ENCODE measurements around the gene GMPR2. TPM values are rescaled to one million over a fixed set of nuclear protein-coding genes. Genes with fewer than 3 reads are reported as not detected.

The GMPR2 gene
- total RNA-seq, 1 donor, result 31.1 TPM

DNA sequence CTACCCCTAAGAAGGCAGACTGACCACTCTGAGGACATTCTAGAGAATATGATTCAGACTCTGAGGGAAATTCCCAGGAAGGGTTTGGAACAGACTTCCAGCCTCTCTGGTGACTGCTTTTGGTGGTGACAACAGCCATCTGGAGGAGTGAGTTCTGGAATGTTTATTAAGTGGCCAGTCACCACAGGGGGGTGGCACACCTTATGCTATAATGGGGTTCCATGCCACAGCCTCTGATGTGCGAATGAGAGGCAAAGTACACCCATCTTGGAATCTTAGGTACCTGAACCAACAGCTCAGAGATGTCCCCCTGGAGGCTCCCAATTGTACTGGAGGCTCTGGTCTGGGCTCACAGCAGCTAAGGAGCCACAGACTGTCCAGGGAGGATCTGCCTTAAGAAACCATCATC is 19.2 kb downstream of the GMPR2 start:
- H3K4me3 ChIP-seq (ENCODE audit: low read length), result no peak overlapping the region
- no peaks in the 10 kb centered on the region for H3K27me3 ChIP-seq (ENCODE audit: insufficient read depth, low read length)
- peaks cover 5% of the 10 kb centered on the region for H3K4me1 ChIP-seq (ENCODE audit: insufficient read depth, low read length)
- no peaks in the 10 kb centered on the region for H3K9me3 ChIP-seq (ENCODE audit: low read depth, low read length)

DNA sequence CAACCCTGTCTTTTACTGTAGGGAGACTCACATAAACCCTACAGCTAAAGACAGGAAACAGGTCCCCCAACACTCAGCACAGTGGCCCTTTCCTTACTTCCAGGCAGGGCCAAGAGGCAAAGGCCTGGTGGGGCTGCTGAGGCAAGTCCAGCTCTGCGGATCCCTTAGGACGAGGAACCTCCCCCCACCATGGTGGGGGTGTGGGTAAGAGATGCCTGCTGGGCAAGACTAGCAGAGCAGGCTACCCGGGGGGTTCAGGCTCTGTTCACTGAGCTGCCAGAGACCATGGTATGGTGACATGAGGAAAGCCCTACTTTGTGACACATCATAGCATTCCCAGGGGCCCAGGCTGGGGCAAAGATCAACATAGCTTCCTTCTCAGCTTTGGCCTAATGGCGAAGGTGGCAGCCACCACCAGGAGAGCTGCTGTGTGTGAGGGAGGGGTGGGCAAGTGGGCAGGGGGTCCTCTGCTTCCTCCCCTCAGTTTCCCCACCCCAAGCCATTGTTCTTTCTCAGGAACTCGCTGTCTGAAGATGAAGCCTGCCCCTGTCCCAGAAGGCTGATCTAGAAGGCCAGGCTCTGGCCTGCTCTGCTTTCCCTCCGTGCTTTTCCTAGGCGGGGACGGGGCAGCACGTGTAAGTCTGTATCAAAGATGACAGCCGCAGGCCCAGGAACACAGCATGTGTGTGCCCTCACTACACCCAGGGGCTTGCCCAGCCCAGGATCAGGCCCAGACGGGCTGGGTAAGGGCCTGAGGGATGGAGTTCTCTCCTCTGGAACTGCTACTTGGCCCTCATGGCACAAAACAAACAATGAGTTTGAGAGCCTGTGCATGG is 19.8 kb downstream of the GMPR2 start:
- H3K4me1 ChIP-seq (ENCODE audit: insufficient read depth, low read length), result no peaks in the 10 kb centered on the region
- H3K4me3 ChIP-seq (ENCODE audit: low read length), result no peak overlapping the region
- H3K9me3 ChIP-seq (ENCODE audit: low read depth, low read length), result no peaks in the 10 kb centered on the region
- no peaks in the 10 kb centered on the region for H3K27me3 ChIP-seq (ENCODE audit: insufficient read depth, low read length)

DNA sequence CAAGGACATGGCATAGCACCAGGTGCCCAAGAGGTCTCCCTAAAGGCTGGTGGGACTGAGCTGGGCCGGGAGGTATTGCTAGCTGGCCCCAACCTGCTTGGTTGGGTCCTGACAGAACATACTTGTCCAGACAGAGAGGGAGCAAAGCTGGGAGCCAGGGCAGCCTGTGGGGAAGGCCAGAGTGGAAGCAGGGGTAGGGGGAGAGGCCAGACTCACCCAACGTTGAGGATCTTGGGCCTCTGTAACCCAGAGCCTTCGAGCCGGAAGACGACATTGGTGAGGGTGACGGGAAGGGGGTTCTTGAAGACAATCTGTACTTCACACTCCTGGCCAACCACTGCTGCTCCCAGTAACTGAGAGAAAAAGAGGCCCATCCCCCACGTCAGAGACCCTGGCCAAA is 21.2 kb downstream of the GMPR2 start:
- no peaks in the 10 kb centered on the region for H3K9me3 ChIP-seq (ENCODE audit: low read depth, low read length)
- no peaks in the 10 kb centered on the region for H3K27me3 ChIP-seq (ENCODE audit: insufficient read depth, low read length)
- H3K4me3 ChIP-seq (ENCODE audit: low read length), result no peak overlapping the region
- H3K4me1 ChIP-seq (ENCODE audit: insufficient read depth, low read length), result no peaks in the 10 kb centered on the region

DNA sequence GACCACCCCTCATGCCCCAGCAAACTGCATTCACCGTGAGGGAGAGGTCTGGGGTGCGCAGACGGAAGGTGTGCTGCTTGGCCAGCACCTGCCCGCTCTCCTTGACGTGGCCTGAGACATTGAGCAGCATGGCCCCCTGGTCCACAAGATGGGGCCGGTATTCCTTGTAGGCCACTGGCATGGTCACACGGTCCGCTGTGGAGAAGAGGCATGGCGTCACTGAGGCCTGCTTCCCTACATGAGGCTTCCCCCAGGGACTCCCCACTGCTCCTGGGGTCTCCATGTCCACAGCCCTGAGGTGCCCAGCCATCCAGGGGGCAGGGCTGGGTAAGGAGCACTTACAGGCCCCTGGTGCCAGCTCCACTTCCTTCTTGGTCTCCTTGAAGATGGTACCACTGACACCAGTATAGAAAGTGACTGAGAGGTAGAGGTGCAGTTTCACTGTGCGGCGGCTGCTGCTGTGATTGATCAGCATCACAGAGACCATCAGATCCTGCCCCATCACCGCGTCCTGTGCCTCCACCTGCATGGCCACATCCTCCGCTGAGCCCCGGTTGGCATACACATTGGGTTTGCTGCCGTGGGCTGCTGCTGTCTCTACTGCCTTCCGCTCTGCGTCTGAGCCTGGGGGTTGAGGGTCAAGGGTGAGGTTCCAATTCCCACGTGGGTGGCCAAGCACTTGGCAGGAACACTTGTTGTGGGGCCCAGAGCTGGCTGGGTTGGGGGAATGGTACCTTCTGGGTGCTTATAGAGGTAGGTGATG is 22.1 kb downstream of the GMPR2 start:
- H3K4me3 ChIP-seq (ENCODE audit: low read length), result no peak overlapping the region

DNA sequence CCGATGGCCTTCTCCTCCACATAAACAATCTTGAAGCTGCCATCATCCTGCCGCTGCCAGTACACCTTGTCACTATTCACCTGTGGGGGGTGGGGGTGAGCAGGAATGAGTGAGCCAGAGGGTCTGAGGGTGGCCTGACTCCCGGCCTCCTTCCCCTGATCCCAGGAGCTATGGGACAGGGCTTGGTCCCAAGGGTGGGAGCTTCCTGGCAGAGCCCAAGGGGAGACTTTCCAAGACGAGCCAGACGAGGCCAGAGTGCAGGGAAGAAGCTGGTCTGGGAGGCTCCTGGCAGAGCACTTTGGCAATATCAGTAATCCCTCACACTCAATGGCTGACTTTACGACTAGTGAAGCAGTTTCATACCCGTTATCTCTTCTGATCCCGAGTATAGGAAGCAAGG is 22.7 kb downstream of the GMPR2 start:
- Histone ChIP-seq H3K4me1 (ENCODE audit: insufficient read depth, low read length) (no peaks in the 10 kb centered on the region), H3K27me3 (ENCODE audit: insufficient read depth, low read length) (no peaks in the 10 kb centered on the region), H3K9me3 (ENCODE audit: low read depth, low read length) (no peaks in the 10 kb centered on the region), H3K4me3 (ENCODE audit: low read length) (no peak overlapping the region)

More for the DNA sequence above, 22.1 kb downstream of the GMPR2 start:
- no peaks in the 10 kb centered on the region for H3K4me1 ChIP-seq (ENCODE audit: insufficient read depth, low read length)
- no peaks in the 10 kb centered on the region for H3K27me3 ChIP-seq (ENCODE audit: insufficient read depth, low read length)
- no peaks in the 10 kb centered on the region for H3K9me3 ChIP-seq (ENCODE audit: low read depth, low read length)

DNA sequence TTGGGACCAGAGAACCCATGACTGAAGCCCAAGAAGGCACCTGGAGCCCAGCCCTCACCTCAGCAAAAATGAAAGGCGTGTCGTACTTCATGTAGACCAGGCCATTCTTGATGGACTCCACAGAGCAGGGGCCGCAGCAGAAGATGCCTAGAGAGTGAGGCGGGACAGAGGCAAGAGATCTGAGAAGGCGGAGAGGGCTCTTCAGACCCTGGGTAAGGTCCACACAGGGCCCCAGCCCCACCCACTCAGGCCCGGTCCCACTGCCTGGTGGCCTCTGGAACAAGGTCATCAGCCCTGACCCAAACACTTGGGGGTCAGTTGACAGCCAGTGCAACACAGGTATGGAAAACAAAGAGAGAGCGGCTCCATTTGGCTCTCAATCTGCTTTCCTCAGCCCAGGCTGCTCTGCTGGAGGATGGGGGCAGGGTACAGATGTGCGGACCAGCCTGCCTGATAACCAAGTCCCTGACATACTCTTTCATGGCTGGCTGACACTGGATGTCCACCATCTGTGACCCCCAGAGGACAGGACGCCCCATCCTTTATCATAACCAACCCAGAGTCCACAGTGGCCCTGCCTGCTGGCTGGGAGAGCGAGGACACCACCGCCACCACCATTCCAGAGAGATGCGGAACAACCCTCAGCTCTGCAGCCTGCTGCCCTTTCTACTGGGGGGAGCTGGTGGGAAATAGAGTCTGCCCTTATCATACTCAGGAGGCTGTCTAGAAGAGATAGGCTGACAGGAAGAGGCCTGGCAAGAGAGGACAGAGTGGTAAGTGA is 23.4 kb downstream of the GMPR2 start:
- Histone ChIP-seq H3K27me3 (ENCODE audit: insufficient read depth, low read length) (no peaks in the 10 kb centered on the region), H3K9me3 (ENCODE audit: low read depth, low read length) (no peaks in the 10 kb centered on the region), H3K4me1 (ENCODE audit: insufficient read depth, low read length) (no peaks in the 10 kb centered on the region), H3K4me3 (ENCODE audit: low read length) (no peak overlapping the region)

DNA sequence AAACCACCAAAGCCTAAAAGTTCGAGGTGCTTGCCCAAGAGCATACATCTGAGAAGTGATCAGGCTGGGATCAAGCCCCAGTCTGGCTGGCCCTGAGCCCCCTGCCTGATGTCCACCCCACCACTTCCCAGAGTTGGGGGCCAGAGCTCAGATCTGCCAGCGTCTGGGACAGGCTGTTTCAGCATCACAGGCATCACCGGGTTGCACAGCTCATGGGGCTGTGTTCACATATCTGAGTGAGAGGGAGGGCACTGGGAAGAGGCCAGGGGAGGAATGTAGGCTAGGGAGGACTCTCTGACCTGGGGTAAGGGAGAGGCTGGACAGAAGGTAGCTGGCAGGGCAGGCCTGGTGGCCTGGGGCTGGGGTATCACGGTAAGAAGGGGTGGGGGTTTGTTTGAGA is 24.2 kb downstream of the GMPR2 start:
- Histone ChIP-seq H3K9me3 (ENCODE audit: low read depth, low read length) (no peaks in the 10 kb centered on the region), H3K4me1 (ENCODE audit: insufficient read depth, low read length) (no peaks in the 10 kb centered on the region), H3K4me3 (ENCODE audit: low read length) (no peak overlapping the region), H3K27me3 (ENCODE audit: insufficient read depth, low read length) (no peaks in the 10 kb centered on the region)

DNA sequence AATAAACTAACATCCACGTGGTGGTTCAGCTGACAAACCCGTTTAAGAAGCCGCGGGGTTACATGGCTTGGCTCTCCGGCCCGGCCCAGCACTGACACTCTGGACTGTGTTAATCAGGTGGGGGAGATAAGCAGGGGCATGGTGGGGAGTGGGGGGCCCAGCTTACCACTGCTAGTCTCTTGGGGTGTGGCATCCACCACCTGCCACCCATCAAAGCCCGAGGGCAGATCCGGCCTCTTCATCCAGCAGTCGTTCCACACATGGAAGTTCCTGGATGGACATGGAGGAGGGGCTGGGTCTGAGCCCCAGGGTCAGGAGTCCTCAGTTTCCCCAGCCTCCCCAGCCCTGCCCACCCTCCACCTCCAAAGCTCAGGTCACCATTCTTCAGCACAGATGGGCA is 25.4 kb downstream of the GMPR2 start:
- Histone ChIP-seq H3K4me1 (ENCODE audit: insufficient read depth, low read length) (no peaks in the 10 kb centered on the region), H3K27me3 (ENCODE audit: insufficient read depth, low read length) (no peaks in the 10 kb centered on the region), H3K9me3 (ENCODE audit: low read depth, low read length) (no peaks in the 10 kb centered on the region), H3K4me3 (ENCODE audit: low read length) (no peak overlapping the region)

DNA sequence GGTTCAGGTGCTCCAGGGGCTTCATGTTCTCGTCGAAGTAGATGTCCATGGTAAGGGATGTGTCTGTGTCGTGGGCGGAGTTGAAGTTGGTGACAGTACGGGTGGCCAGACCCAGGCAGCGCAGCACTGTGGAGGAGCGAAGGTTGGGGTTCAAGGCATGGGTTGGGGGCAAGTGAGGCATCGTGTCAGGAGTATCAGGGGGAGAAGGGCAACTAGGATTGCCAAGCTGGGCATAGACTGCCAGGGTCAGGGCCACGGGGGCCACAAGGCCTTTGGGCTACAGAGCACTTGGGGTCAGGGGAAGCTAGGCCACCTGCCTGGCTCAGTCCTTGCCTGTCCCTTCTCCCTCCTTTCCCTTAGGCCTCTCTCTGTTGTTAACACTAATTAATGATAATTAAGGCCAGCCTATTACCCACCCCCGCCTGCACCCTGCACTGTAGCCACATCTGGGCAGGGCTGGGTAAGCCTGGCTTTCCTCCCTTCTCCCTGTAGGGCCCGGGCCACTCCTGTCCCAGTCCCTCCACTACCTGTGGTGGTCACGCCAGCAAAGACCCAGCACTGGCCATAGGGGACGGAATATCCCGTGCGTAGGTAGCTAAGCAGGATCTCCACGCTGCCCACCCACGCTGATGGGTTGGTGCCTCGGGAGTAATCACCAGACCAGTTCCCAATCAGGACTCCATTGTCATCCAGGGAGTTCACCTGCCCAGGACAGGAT is 26.0 kb downstream of the GMPR2 start:
- Histone ChIP-seq H3K4me1 (ENCODE audit: insufficient read depth, low read length) (no peaks in the 10 kb centered on the region), H3K9me3 (ENCODE audit: low read depth, low read length) (no peaks in the 10 kb centered on the region), H3K27me3 (ENCODE audit: insufficient read depth, low read length) (no peaks in the 10 kb centered on the region), H3K4me3 (ENCODE audit: low read length) (no peak overlapping the region)

DNA sequence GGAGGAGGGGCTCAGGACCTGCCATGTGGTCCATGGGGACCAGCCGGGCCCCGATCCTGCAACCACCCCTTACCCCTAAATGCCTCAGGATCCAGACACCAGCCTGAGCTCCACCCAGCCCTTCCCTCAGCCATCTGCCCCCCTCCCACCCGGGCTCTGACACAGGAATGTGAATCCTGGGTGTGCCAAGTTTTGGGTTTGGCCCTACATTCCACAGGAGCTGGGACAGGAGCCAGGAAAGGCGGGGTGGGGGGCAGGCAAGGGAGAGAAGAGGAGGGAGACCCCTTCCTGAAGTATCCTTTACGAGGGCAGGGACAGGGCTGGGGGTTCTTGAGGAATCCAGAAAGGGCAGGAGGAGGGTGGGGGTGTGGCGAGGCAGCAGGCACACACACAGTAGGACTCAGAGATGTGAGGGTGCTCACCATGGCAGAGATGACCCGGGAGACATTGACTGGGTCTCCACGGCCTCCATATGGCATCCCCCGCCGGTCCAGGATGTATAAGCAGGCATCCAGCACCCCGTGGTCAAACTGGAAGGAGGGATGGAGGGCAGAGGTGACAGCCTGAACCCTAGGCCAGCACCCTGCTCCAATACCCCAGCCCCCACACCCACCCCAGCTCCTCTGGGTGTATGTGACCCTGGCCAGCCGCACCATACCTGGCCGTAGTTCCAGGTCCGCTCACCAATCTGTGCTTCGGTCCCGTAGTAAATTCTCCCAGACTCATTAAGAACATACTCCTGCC is 26.7 kb downstream of the GMPR2 start:
- Histone ChIP-seq H3K4me1 (ENCODE audit: insufficient read depth, low read length) (no peaks in the 10 kb centered on the region), H3K4me3 (ENCODE audit: low read length) (no peak overlapping the region), H3K27me3 (ENCODE audit: insufficient read depth, low read length) (no peaks in the 10 kb centered on the region), H3K9me3 (ENCODE audit: low read depth, low read length) (no peaks in the 10 kb centered on the region)

DNA sequence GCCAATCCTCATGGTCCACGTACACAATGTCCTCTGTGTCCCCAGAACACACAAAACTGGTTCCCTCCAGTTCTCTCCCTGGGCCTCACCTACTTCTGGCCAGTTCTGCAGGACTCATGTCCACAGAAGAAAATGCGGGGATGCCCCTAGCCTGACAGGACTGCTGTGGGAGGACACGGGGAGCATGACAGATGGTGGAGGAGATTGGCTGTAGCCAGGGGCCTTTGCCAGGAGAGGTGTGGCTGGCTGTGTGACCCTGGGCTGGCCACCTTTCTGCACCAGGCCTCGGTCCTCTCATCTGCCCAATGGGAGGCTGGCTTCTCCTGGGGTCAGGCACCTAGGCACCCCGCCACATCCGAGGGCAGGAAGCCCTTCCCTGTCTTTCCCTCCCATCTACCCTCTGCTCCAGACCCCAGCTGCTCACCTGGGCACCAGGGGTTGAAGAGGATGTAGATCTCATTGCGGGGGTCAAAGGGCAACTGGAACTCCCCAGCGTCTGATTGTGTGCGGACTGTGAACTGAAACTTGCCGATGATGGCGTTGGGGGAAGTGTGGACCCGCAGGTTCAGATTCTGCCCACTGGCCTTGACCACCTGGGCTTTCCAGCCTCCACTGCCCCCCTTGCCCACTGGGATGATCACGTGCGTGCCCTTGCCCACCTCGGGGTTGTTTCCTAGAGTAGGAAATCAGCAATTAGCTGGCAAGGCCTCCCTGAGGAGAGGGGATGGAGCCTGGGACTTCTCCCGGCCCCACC is 27.5 kb downstream of the GMPR2 start:
- Histone ChIP-seq H3K27me3 (ENCODE audit: insufficient read depth, low read length) (no peaks in the 10 kb centered on the region), H3K9me3 (ENCODE audit: low read depth, low read length) (no peaks in the 10 kb centered on the region), H3K4me3 (ENCODE audit: low read length) (no peak overlapping the region), H3K4me1 (ENCODE audit: insufficient read depth, low read length) (no peaks in the 10 kb centered on the region)

DNA sequence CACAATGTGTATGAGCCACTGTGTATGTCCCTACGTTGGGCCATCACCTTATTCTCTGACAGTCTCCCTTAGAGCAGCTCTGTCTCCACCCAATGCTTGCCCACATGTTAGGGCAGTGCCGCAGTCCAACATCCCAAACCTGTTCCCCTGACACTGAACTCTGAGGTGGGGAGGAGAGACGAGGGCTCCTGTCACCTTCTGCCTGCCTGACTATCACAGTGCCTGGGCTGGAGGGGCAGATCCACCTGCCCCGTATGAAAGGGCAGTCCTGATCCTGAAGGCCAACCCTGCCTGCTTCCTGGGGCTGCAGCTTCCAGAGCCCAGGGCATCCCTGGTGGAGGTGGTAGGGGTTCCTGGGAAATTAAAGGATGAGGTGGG is 28.0 kb downstream of the GMPR2 start:
- Histone ChIP-seq H3K27me3 (ENCODE audit: insufficient read depth, low read length) (no peaks in the 10 kb centered on the region), H3K4me3 (ENCODE audit: low read length) (no peak overlapping the region), H3K9me3 (ENCODE audit: low read depth, low read length) (no peaks in the 10 kb centered on the region), H3K4me1 (ENCODE audit: insufficient read depth, low read length) (no peaks in the 10 kb centered on the region)

DNA sequence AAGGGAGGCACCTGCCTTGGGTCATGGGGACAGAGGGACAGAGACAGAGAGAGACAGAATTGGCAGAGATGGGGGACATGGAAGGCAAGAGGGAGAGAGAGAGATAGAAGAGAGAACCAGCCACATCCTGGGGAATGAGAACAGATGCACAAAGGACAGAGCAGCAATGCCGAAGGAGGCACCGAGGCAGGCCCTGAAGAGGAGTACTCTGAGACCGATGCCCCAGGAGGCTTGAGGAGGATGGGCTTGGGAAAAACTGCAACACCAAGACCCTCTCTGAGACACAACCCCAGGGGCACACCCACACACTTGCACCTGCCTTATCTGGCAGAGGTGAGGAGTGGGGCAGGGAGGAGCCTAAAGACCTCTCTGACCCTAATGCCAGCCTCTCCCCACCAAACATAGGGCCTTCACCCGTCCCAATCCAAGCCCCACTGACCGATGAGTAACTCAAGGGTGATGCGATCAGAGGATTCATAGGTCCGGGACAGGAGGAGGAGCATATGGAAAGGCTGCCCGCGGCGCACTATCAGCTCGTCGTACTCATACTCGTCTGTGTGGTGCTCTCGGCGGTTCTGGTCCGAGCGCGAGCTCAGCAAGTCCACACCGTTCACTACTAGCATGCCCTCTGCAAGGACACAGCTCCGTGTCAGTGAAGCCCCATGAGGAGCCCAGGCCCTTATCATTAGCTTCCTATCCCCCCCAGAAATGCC is 28.7 kb downstream of the GMPR2 start:
- Histone ChIP-seq H3K9me3 (ENCODE audit: low read depth, low read length) (no peaks in the 10 kb centered on the region), H3K4me3 (ENCODE audit: low read length) (no peak overlapping the region), H3K4me1 (ENCODE audit: insufficient read depth, low read length) (no peaks in the 10 kb centered on the region), H3K27me3 (ENCODE audit: insufficient read depth, low read length) (no peaks in the 10 kb centered on the region)
